ENCODE results near the gene FAM193B.

- TF ChIP-seq NCOA2 (CRISPR knock-in tag; IDR thresholded peaks at IDR 0.05) (no peak), NFE2L1 (CRISPR knock-in tag; IDR thresholded peaks at IDR 0.05; ENCODE audit: borderline replicate concordance) (no peak), ZNF780A (CRISPR knock-in tag; IDR thresholded peaks at IDR 0.05) (no peak)
Measured at GRCh38 chr5:177501874-177502678, 52.3 kb downstream of the FAM193B start.
